Skeletal muscle tissue (tissue), 4 donors: Measurements from ENCODE around the gene CKAP5. TPM values are rescaled to one million over a fixed set of nuclear protein-coding genes. Genes with fewer than 3 reads are reported as not detected.

Experiments used
- H3K27ac ChIP-seq: one replicate; pipeline ENCODE4 v1.7.0; 2013; ENCODE audit warnings: mild to moderate bottlenecking, low read depth, low read length, inconsistent platforms
- H3K27me3 ChIP-seq, 3 donors: one replicate each; pipeline ENCODE4 v1.7.0; 2013; ENCODE audit warnings: low read length in 3 of 3; ENCODE audit not compliant: control insufficient read depth in 3 of 3, insufficient read depth in 3 of 3
- H3K36me3 ChIP-seq, 3 donors: one replicate each; pipeline ENCODE4 v1.7.0; 2013; ENCODE audit warnings: low read length in 3 of 3; ENCODE audit not compliant: control insufficient read depth in 3 of 3, insufficient read depth in 3 of 3
- H3K4me1 ChIP-seq, 3 donors: one replicate each; pipeline ENCODE4 v1.7.0; 2013; ENCODE audit warnings: low read length in 3 of 3, mild to moderate bottlenecking in 3 of 3; ENCODE audit not compliant: control insufficient read depth in 3 of 3, insufficient read depth in 3 of 3
- H3K4me3 ChIP-seq, 3 donors: one replicate each; pipeline ENCODE4 v1.7.0; 2013; ENCODE audit warnings: low read length in 3 of 3
- H3K9ac ChIP-seq, 3 donors: one replicate each; pipeline ENCODE4 v1.7.0; 2013; ENCODE audit warnings: low read length in 3 of 3, mild to moderate bottlenecking in 3 of 3, moderate library complexity in 2 of 3, low read depth in 1 of 3
- H3K9me3 ChIP-seq, 3 donors: one replicate each; pipeline ENCODE4 v1.7.0; 2013; ENCODE audit warnings: low read length in 3 of 3; ENCODE audit not compliant: control insufficient read depth in 3 of 3
- total RNA-seq: library from RNA; depleted of rRNA; stranded (reverse); fragments of >200 nt; gene quantifications from one replicate; pipeline ENCODE4 v1.2.3, GENCODE V29; 2014
- donor health status: Osteomylitis.

CKAP5 gene
- total RNA-seq, 1 donor from 2014 or later: 58.5 TPM

- Histone ChIP-seq H3K9ac (no peak overlapping the region), H3K9me3 (no peaks in the 10 kb centered on the region), H3K4me1 (no peaks in the 10 kb centered on the region), H3K27ac (no peak overlapping the region), H3K27me3 (no peaks in the 10 kb centered on the region), H3K4me3 (no peak overlapping the region), H3K36me3 (peaks cover 34 to 64% (median 62%) of the 10 kb centered on the region in 3 donors)
These were observed 90.1 kb downstream of the CKAP5 start for GRCh38 chr11:46755962-46756361.

DNA sequence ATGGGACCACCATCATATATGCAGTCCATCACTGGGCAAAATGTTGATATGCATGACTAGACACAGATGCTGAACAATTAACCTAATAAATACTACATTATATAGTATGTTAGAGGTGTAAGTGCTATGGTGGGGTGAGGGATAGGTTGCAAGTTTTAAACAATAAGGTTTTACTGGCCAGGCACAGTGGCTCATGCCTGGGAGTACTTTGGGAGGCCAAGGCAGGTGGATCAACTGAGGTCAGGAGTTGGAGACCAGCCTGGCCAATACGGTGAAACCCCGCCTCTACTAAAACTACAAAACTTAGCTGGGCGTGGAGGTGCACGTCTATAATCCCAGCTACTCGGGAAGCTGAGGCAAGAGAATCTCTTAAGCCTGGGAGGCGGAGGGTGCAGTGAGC lies 98.9 kb downstream of the CKAP5 start:
- peaks cover 0 to 7% (median 0%) of the 10 kb centered on the region in 3 donors for H3K4me1 ChIP-seq
- H3K4me3 ChIP-seq: no peak overlapping the region
- H3K9me3 ChIP-seq: no peaks in the 10 kb centered on the region
- H3K27ac ChIP-seq: no peak overlapping the region
- H3K27me3 ChIP-seq: no peaks in the 10 kb centered on the region
- no peak overlapping the region for H3K9ac ChIP-seq
- peaks cover 63 to 83% (median 73%) of the 10 kb centered on the region in 3 donors for H3K36me3 ChIP-seq

- peaks cover 0 to 7% (median 0%) of the 10 kb centered on the region in 3 donors for H3K4me1 ChIP-seq
- H3K27me3 ChIP-seq: no peaks in the 10 kb centered on the region
- no peak overlapping the region for H3K27ac ChIP-seq
- no peak overlapping the region for H3K4me3 ChIP-seq
- H3K9me3 ChIP-seq: no peaks in the 10 kb centered on the region
- H3K9ac ChIP-seq: no peak overlapping the region
- peaks cover 60 to 84% (median 73%) of the 10 kb centered on the region in 3 donors for H3K36me3 ChIP-seq
These were observed 100.1 kb downstream of the CKAP5 start for GRCh38 chr11:46745995-46746394.

DNA sequence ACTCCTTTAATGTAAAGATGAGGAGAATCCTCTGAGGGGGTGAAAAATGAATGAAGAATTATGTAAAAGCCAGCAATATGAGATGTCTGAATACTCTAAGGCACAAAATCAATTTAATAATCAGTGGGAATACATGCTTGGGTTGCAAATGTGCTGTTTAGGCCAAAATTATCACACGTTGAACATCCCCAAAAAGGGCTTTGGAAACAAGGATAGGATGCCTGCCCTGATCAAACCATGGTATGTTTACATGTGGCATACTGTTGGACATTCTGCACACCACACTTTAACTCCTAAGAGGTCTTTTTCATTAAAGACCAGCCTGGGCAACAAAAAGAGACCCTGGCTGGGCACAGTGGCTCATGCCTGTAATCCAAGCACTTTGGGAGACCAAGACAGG lies 100.8 kb downstream of the CKAP5 start:
- Histone ChIP-seq H3K4me1 (peaks cover 0 to 7% (median 0%) of the 10 kb centered on the region in 3 donors), H3K36me3 (peaks cover 54 to 77% (median 67%) of the 10 kb centered on the region in 3 donors), H3K4me3 (no peak overlapping the region), H3K27ac (no peak overlapping the region), H3K9me3 (no peaks in the 10 kb centered on the region), H3K27me3 (no peaks in the 10 kb centered on the region), H3K9ac (no peak overlapping the region)

GRCh38 chr11:46743693-46744339 lies 102.3 kb downstream of the CKAP5 start:
- Histone ChIP-seq H3K27ac (peak overlapping the region; percentile 49), H3K4me1 (peaks cover 0 to 7% (median 0%) of the 10 kb centered on the region in 3 donors), H3K36me3 (peaks cover 45 to 66% (median 58%) of the 10 kb centered on the region in 3 donors), H3K9ac (no peak overlapping the region), H3K9me3 (no peaks in the 10 kb centered on the region), H3K27me3 (no peaks in the 10 kb centered on the region), H3K4me3 (no peak overlapping the region)

DNA sequence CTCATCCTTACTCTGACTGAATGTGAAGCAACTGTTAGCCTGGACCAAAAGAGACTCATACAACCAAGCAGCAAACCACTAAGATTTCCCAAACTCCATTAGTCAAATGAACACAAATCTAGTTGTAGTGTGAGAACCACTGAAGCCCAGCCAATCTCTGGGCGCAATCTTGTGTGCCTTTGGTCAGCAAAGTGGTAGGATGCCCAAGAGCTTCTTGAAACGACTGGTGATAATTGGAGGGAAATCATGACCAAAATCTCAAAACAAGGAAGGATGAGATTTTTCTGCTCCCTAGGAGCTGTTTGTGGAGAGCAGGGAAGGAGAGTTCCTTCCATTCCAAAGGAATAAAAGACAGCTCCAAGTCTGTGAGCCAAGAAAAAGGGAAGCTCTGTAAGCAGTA lies 103.0 kb downstream of the CKAP5 start:
- Histone ChIP-seq H3K27ac (peak overlapping the region; percentile 68), H3K36me3 (peaks cover 42 to 59% (median 54%) of the 10 kb centered on the region in 3 donors), H3K27me3 (no peaks in the 10 kb centered on the region), H3K4me3 (no peak overlapping the region), H3K9me3 (no peaks in the 10 kb centered on the region), H3K9ac (no peak overlapping the region), H3K4me1 (peaks cover 0 to 7% (median 0%) of the 10 kb centered on the region in 3 donors)

DNA sequence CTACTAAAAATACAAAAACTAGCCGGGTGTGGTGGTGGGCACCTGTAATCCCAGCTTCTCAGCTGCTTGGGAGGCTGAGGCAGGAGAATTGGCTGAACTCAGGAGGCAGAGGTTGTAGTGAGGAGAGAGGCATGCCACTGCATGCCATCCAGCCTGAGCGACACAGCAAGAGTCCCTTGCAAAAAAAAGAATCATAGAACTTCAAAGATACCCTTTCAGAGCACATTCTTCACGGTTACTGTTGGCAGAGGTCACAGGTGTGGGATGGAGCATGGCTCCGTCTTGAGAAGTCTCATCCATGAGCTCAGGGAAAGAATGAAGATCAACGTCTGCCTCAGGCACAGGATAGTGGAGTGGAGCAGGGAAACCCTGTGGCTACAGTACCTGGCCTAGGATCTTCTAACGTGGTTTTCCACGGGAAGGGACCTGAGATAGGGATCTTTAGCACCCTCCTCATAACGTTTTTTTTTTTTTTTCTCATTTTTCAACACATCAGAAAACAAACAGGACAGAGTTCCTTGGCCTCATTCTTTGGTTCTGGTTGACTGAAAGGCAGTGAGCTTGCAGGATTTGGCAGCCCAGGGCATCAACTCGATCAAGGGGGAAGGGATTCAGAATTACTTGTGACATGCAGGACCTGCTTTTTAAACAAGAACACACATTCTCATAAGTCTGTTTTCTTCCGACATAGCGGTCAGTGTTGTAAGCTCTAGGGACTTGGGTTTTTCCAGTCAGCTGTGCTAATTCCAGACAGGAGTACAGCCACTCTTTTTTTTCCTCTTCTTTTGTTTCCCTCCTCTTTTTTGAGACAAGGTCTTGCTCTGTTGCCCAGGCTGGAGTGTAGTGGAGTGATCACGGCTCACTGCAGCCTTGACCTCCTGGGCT lies 104.2 kb downstream of the CKAP5 start:
- Histone ChIP-seq H3K36me3 (peaks cover 31 to 48% (median 47%) of the 10 kb centered on the region in 3 donors), H3K27ac (peak overlapping the region; percentile 68)

GRCh38 chr11:46738887-46739286 lies 107.2 kb downstream of the CKAP5 start:
- H3K9ac ChIP-seq: no peak overlapping the region

More for the DNA sequence above, 104.2 kb downstream of the CKAP5 start:
- H3K4me3 ChIP-seq: no peak overlapping the region
- H3K9me3 ChIP-seq: no peaks in the 10 kb centered on the region
- H3K27me3 ChIP-seq: no peaks in the 10 kb centered on the region
- H3K4me1 ChIP-seq: peaks cover 0 to 7% (median 0%) of the 10 kb centered on the region in 3 donors
- H3K9ac ChIP-seq: no peak overlapping the region

GRCh38 chr11:46737699-46738098 lies 108.4 kb downstream of the CKAP5 start:
- Histone ChIP-seq H3K36me3 (peaks cover 3 to 13% (median 12%) of the 10 kb centered on the region in 3 donors), H3K4me3 (no peak overlapping the region), H3K27ac (no peak overlapping the region), H3K4me1 (peaks cover 0 to under 1% (median 0%) of the 10 kb centered on the region in 3 donors), H3K9ac (no peak overlapping the region), H3K9me3 (no peaks in the 10 kb centered on the region), H3K27me3 (no peaks in the 10 kb centered on the region)

More at GRCh38 chr11:46738887-46739286, 107.2 kb downstream of the CKAP5 start:
- Histone ChIP-seq H3K4me3 (no peak overlapping the region), H3K4me1 (peaks cover 0 to 7% (median 0%) of the 10 kb centered on the region in 3 donors), H3K27me3 (no peaks in the 10 kb centered on the region), H3K36me3 (peaks cover 11 to 24% (median 23%) of the 10 kb centered on the region in 3 donors), H3K27ac (no peak overlapping the region), H3K9me3 (no peaks in the 10 kb centered on the region)

- H3K4me3 ChIP-seq: no peak overlapping the region
- H3K4me1 ChIP-seq: no peaks in the 10 kb centered on the region
- peaks cover 0 to 5% (median 1%) of the 10 kb centered on the region in 3 donors for H3K36me3 ChIP-seq
- H3K27ac ChIP-seq: no peak overlapping the region
- H3K9ac ChIP-seq: no peak overlapping the region
- H3K27me3 ChIP-seq: no peaks in the 10 kb centered on the region
- no peaks in the 10 kb centered on the region for H3K9me3 ChIP-seq
These were observed 109.5 kb downstream of the CKAP5 start for GRCh38 chr11:46736615-46737014.
